Measurements from ENCODE around the gene AOAH.

DNA sequence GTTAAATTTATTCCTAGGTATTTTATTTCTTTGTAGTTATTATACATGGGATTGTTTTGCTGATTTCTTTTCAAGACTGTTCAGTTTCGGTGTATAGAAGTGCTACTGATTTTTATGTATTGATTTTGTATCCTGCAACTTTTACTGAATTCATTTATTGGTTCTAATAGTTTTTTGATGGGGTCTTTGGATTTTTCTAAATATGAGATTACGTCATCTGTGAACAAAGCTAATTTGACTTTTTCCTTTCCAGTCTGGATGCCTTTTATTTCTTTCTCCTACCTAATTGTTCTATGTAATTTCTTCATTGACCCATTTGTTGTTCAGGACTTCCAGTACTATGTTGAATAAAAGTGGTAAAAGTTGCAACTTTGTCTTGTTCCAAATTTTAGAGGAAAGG is 5.8 kb upstream of the AOAH start:
- TF ChIP-seq, protein P1, sequence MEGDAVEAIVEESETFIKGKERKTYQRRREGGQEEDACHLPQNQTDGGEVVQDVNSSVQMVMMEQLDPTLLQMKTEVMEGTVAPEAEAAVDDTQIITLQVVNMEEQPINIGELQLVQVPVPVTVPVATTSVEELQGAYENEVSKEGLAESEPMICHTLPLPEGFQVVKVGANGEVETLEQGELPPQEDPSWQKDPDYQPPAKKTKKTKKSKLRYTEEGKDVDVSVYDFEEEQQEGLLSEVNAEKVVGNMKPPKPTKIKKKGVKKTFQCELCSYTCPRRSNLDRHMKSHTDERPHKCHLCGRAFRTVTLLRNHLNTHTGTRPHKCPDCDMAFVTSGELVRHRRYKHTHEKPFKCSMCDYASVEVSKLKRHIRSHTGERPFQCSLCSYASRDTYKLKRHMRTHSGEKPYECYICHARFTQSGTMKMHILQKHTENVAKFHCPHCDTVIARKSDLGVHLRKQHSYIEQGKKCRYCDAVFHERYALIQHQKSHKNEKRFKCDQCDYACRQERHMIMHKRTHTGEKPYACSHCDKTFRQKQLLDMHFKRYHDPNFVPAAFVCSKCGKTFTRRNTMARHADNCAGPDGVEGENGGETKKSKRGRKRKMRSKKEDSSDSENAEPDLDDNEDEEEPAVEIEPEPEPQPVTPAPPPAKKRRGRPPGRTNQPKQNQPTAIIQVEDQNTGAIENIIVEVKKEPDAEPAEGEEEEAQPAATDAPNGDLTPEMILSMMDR (IDR thresholded peaks at IDR 0.05; ENCODE audit: extremely low read depth in 1 of 2, insufficient read depth in 1 of 2, low read depth in 1 of 2, low read length in 2 of 2) = no peak
- TF ChIP-seq POLR2A (IDR thresholded peaks at IDR 0.05; ENCODE audit: low read depth, low read length) (no peak), EZH2 (IDR thresholded peaks at IDR 0.05; ENCODE audit: borderline replicate concordance, low read depth, low read length, severe bottlenecking) (no peak), GATA2 (IDR thresholded peaks at IDR 0.05; ENCODE audit: insufficient read depth, insufficient read length, low read depth, low read length) (no peak)

All from endothelial cell of umbilical vein (primary cell).